Measurements from ENCODE around the gene COX19. TPM values are rescaled to one million over a fixed set of nuclear protein-coding genes. Genes with fewer than 3 reads are reported as not detected.

The COX19 gene
- 7.6 TPM in 2 replicates for polyA plus RNA-seq (2012; rRNA removed)
- polyA plus RNA-seq (2012; cell fraction: cytosol; rRNA removed): 6.4 and 7.5 TPM in 2 replicates
- 15.5 and 19.8 TPM in 2 replicates for polyA plus RNA-seq (2012; cell fraction: nucleus; rRNA removed)

DNA sequence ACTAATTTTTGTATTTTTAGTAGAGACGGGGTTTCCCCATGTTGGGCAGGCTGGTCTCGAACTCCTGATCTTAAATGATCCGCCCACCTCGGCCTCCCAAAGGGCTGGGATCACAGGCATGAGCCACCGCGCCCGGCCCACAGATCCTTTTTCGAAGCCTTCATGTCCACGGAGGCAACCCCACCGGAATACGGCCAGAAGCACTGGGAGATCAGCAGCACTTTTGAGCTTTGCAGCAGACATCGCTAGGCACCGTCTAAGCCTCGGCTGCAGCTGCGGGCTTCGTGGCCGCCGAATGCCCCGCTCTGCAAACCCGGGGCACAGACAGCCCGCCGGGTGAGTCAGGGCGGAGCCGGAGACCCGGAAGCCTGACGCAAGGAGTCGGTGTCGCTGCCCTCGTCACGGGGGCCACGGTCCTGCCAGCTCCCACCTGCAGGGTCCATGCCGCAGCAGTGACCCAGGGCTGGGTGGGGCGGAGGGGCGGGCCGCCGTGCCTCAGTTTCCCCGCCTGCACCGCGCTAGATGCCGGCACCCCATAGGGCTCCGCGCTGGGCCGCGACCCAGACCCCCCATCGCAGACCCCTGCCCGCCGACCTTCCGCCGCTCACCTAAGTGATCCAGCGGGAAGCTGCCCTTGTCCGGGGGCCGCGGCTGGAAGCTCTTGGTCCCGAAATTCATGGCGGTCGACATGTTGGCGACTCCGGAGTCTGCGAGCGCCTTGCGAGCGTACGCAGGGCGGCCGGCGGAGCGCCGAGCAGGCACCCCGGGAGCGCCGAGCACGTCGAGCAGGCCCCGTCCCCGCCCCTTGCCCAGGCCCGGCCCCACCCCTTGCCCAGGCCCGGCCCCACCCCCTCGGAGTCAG lies at the start of gene COX19:
Gene COX19 (minus strand): TSS at position 730 of the 862 bp plus-strand sequence. CDS start 40 bp downstream, at position 690.
- Histone ChIP-seq H3K4me3 (ENCODE audit: low read depth in 2 of 2, low read length in 1 of 2) (peak within 1 kb of the TSS; percentile 75 to 83), H3K27me3 (ENCODE audit: insufficient read depth) (no peaks in the 10 kb centered on the region), H3K79me2 (ENCODE audit: insufficient read depth) (peaks cover 53% of the 10 kb centered on the region), H4K20me1 (ENCODE audit: insufficient read depth) (peaks cover 38% of the 10 kb centered on the region), H2AFZ (ENCODE audit: low read depth) (peak within 1 kb of the TSS; percentile 98), H3K9me3 (no peaks in the 10 kb centered on the region), H3K9me2 (no peaks in the 10 kb centered on the region), H3K27ac (ENCODE audit: low read depth in 2 of 2, low read length in 1 of 2) (peak within 1 kb of the TSS; percentile 79 to 91), H3K4me1 (ENCODE audit: control insufficient read depth in 1 of 2, insufficient read depth in 2 of 2, low read depth in 1 of 2, low read length in 1 of 2) (peaks cover 6 to 12% of the 10 kb centered on the region in 2 experiments; a peak in 2 of 4 replicates), H3F3A (replicated peaks; ENCODE audit: insufficient read depth) (peaks cover 7% of the 10 kb centered on the region), H3K36me3 (replicated peaks in 1 of 2; ENCODE audit: control insufficient read depth in 1 of 2, insufficient read depth in 2 of 2, low read length in 1 of 2) (peaks cover 20 to 21% of the 10 kb centered on the region in 2 experiments), H3K9ac (peak within 1 kb of the TSS; percentile 94), H3K4me2 (peak within 1 kb of the TSS; percentile 88)
- DNase-seq: peak; percentile 100
- POLR2A ChIA-PET: interaction anchor here (0.6 to 1.4 kb wide), 7 partner anchors 8 to 163 kb away, joined by 3 to 9 read pairs (median 3); a partner anchor contains a TSS
- TF ChIP-seq, protein P1, sequence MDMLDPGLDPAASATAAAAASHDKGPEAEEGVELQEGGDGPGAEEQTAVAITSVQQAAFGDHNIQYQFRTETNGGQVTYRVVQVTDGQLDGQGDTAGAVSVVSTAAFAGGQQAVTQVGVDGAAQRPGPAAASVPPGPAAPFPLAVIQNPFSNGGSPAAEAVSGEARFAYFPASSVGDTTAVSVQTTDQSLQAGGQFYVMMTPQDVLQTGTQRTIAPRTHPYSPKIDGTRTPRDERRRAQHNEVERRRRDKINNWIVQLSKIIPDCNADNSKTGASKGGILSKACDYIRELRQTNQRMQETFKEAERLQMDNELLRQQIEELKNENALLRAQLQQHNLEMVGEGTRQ (IDR thresholded peaks at IDR 0.05; ENCODE audit: borderline replicate concordance, low read depth, low read length): no peak
- peak; percentile 72 for TF ChIP-seq RCOR1 (IDR thresholded peaks at IDR 0.05; ENCODE audit: low read length)
- peak; percentile 96 for TF ChIP-seq YY1 (IDR thresholded peaks at IDR 0.05; ENCODE audit: low read depth)
- TF ChIP-seq CHD2 (IDR thresholded peaks at IDR 0.05; ENCODE audit: low read length, partially characterized antibody): peak; percentile 84
- TF ChIP-seq RXRA (IDR thresholded peaks at IDR 0.05; ENCODE audit: borderline replicate concordance, low read depth): no peak
- no peak for TF ChIP-seq JUND (IDR thresholded peaks at IDR 0.05)
- TF ChIP-seq POLR2AphosphoS5 (IDR thresholded peaks at IDR 0.05; ENCODE audit: low read depth, low read length): peak; percentile 96
- peak; percentile 36 for TF ChIP-seq MAX (IDR thresholded peaks at IDR 0.05; ENCODE audit: low read depth)
- no peak; the same call in none of the 2 replicates for TF ChIP-seq ELF1 (IDR thresholded peaks at IDR 0.05)
- TF ChIP-seq SIN3A (IDR thresholded peaks at IDR 0.05; ENCODE audit: borderline replicate concordance, low read depth, low read length): peak; percentile 68; the same call in 1 of the 2 replicates
- TF ChIP-seq CTCF (IDR thresholded peaks at IDR 0.05): no peak
- TF ChIP-seq, protein P2, sequence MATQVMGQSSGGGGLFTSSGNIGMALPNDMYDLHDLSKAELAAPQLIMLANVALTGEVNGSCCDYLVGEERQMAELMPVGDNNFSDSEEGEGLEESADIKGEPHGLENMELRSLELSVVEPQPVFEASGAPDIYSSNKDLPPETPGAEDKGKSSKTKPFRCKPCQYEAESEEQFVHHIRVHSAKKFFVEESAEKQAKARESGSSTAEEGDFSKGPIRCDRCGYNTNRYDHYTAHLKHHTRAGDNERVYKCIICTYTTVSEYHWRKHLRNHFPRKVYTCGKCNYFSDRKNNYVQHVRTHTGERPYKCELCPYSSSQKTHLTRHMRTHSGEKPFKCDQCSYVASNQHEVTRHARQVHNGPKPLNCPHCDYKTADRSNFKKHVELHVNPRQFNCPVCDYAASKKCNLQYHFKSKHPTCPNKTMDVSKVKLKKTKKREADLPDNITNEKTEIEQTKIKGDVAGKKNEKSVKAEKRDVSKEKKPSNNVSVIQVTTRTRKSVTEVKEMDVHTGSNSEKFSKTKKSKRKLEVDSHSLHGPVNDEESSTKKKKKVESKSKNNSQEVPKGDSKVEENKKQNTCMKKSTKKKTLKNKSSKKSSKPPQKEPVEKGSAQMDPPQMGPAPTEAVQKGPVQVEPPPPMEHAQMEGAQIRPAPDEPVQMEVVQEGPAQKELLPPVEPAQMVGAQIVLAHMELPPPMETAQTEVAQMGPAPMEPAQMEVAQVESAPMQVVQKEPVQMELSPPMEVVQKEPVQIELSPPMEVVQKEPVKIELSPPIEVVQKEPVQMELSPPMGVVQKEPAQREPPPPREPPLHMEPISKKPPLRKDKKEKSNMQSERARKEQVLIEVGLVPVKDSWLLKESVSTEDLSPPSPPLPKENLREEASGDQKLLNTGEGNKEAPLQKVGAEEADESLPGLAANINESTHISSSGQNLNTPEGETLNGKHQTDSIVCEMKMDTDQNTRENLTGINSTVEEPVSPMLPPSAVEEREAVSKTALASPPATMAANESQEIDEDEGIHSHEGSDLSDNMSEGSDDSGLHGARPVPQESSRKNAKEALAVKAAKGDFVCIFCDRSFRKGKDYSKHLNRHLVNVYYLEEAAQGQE (IDR thresholded peaks at IDR 0.05; ENCODE audit: low read depth, low read length): peak; percentile 71; the same call in 1 of the 2 replicates
- peak; percentile 90 for TF ChIP-seq TAF1 (IDR thresholded peaks at IDR 0.05; ENCODE audit: borderline replicate concordance, low read depth, low read length)
- no peak for TF ChIP-seq NRF1 (IDR thresholded peaks at IDR 0.05; ENCODE audit: low read depth, low read length)
- TF ChIP-seq, protein P3, sequence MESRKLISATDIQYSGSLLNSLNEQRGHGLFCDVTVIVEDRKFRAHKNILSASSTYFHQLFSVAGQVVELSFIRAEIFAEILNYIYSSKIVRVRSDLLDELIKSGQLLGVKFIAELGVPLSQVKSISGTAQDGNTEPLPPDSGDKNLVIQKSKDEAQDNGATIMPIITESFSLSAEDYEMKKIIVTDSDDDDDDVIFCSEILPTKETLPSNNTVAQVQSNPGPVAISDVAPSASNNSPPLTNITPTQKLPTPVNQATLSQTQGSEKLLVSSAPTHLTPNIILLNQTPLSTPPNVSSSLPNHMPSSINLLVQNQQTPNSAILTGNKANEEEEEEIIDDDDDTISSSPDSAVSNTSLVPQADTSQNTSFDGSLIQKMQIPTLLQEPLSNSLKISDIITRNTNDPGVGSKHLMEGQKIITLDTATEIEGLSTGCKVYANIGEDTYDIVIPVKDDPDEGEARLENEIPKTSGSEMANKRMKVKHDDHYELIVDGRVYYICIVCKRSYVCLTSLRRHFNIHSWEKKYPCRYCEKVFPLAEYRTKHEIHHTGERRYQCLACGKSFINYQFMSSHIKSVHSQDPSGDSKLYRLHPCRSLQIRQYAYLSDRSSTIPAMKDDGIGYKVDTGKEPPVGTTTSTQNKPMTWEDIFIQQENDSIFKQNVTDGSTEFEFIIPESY (IDR thresholded peaks at IDR 0.05; ENCODE audit: borderline replicate concordance, low read depth): 0 out of 2 replicates have a peak, but pooled peaks have one; percentile 17
- 2% methylated on average over 24 of the region's 78 CpGs for WGBS (ENCODE audit: low lambda C conversion rate)
- CTCF ChIA-PET: interaction anchor here (0.7 to 8.4 kb wide), 18 partner anchors 10 to 208 kb away, joined by 3 to 134 read pairs (median 4); partner anchors contain the start of gene GPER1
